ENCODE measurements around the gene EVL.

Gene EVL

DNA sequence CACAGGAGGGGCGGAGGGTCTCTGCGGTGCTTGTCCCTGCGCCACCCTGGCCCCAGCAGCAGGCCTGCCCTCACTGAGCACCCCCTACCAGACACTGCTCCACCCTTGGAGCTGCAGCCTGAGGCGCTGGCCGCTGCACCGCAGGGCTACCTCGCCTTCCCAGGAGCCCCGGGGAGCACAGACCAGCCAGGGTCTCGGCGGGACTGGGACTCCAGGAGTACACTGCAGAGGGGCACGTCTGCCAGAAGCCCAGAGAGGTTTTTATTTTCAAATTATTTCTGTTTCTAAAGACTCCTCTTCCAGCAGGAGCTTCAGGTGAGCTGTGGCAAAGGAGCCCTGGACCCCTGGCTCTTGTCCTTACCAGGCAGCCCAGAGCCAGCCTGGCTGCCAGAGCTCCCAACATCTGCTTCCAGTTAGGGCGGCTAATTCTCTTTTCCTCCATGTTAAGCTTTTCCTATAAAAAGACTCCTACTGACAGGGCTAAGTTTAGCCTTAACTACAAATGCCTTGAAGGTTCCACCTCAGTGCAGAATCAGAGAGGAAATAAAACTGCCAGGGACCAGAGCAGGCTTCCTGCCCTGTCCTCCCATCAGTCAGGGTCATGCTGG, 67.8 kb downstream of the EVL start:
- no peak for DNase-seq

DNA sequence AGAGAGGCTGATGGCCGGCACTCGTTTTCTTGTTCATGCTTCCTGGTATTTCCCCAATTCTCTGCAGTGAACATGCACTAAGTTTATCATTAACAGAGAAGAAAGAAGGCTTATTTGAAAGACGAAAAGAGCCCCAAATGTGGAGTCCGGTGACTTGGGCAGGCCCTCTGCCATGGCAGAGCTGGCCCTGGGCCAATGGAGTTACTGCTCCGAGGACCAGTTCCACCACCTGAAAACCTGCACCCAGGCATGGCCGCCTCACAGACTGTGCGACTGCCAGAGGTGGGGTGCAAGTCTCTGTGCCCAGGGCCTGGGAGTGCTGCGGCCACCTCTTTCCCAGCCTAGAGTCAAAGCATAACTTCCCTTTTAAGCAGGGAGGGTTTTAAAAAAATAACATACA, 69.4 kb downstream of the EVL start:
- no peak for DNase-seq

DNA sequence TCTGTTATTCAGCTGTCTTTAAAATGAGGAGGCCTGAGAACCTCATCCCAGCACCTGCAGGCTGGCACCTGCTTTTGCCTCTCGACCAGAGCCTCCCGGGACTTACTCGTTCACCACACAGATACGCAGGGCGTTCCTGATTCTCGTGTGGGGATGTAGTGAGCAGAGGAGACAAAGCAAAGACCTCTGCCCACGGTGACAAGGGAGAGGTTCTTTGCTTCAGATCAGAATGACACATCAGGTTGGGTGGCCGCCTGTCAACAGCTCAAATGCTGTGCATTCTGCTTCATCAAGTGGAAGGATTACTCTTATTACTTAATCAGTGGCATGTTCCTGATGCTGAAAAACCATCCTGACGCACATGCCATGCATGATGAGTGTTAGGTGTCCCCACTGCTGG, 69.9 kb downstream of the EVL start:
- no peak for DNase-seq

DNA sequence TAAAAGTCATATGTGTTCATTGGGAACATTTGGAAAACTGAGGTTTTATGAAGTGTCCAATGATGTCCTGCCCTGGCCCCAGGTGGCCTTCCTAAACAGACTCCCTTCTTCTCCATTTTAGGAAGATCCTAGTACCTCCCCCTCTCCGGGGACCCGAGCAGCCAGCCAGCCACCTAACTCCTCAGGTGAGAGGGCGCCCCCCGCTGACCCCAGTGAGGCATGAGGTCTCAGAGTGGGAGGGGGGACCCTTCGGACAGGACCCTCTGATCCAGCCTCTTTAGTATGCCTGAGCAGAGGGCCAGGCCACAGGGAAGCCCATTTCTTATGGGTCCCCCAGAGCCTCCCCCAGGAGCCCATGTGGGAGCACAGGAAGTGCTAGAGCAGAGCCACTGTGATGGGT, 70.6 kb downstream of the EVL start:
- DNase-seq: no peak

DNA sequence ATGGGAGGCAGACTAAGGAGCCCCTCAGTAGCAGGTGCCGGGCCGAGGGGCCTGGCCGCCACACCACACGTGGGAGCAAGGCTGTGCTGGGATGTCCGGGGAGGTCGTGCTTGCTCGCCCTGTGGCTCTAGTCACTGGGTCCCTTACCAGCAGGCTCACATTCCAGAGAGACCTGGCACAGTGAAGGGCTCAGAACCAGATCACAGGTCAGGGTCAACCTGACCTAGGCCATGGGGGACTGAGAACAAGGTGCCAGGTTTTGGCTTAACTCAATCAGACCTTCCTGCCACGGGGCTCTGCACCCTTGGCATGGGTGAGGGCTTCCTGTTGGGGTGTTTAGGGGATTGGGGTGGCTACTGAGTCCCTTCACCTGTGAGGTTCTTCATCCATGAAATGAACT, 72.0 kb downstream of the EVL start:
- DNase-seq: no peak

DNA sequence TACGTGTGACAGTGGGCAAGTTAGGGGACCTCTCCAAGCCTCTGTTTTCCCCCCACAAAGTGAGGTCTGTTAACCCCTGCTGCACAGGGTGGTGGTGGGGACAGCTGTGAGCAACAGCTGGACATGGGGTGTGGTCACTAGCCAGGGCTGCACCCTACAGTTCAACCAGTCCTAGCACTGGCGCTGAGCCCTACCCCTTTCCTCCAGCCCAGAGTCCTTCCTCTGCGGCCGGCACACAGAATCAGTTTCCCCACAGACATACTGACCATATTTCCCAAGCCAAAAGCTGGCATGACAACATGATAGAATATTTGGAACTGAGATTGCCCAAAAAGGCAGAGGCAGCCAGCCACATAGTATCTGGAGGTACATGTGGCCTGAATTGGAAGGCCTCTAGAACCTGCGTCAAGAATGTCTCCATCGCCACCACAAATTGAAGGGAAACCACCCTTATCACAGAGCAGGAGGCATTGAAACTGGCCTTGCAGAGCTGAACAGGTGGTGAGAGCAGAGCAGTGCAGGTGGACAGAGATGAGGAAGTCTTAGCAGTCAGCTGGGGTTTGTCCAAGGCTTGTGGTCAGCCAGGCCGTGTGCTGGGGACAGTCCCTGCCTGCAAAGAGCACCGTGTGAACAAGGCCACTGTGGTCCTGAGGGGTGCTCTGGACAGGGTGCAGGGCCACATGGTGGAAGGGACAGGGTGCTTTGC, 73.0 kb downstream of the EVL start:
- no peak for DNase-seq

DNA sequence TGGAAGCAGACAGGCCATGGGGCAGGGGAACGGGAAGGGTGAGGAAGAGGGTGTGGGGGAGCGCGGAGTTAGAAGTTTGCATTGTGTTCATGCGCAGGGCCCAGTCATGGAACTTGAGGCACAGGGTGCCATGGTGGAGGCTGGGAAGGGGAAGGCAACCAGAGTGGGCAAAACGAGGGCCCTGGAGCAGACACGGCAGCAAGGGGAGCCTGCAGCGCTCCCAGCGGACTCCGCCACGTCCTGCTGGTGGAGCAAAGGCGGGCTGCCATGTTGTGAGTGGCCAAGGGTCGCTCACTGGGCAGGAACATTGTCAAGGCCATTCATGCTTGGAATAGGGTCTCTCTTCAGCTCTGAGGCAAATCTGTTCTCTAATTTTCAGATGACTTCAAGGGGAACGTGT, 73.7 kb downstream of the EVL start:
- DNase-seq: no peak

DNA sequence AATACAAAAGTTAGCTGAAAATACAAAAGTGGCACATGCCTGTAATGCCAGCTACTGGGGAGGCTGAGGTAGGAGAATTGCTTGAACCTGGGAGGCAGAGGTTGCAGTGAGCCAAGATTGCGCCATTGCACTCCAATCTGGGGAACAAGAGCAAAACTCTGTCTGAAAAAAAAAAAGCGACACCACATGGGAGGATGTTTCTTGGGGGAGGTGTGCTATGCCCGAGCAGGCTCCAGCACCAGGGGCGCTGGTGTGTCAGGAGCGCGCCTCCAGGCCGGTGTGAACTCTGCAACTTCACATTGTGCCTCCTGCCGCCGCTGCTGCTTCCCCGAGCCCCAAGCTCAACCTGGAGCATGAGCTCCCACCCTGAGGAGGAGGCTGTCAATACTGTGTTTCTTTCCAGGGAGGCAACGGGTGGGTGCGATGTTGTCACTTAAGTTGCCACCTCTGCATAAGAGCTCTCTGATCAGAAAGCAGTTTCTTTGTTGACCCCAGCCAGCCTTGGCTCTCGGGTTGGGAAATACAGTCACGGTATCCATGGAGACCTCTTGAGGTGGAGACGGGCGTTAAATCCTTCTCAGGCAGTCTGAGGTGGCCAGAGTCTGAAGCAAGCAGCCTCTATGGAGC, 75.3 kb downstream of the EVL start:
- DNase-seq: no peak

DNA sequence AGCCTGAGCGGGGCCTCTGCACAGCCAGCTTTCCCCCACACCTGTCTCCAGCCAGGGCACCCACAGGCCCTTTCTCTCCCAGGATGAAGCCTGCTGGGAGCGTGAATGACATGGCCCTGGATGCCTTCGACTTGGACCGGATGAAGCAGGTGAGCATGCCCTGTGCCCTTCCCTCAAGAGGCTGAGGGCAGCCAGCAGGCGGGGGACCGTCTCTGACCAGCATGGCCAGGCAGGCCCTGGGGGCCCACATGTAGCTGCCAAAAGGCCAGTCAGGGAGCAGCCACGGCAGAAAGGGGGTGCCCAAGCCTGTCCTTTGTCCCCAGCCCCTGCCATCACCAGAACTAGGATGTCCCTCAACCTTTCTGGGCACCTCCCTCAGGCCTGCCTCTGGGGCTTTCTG, 75.9 kb downstream of the EVL start:
- DNase-seq: no peak

DNA sequence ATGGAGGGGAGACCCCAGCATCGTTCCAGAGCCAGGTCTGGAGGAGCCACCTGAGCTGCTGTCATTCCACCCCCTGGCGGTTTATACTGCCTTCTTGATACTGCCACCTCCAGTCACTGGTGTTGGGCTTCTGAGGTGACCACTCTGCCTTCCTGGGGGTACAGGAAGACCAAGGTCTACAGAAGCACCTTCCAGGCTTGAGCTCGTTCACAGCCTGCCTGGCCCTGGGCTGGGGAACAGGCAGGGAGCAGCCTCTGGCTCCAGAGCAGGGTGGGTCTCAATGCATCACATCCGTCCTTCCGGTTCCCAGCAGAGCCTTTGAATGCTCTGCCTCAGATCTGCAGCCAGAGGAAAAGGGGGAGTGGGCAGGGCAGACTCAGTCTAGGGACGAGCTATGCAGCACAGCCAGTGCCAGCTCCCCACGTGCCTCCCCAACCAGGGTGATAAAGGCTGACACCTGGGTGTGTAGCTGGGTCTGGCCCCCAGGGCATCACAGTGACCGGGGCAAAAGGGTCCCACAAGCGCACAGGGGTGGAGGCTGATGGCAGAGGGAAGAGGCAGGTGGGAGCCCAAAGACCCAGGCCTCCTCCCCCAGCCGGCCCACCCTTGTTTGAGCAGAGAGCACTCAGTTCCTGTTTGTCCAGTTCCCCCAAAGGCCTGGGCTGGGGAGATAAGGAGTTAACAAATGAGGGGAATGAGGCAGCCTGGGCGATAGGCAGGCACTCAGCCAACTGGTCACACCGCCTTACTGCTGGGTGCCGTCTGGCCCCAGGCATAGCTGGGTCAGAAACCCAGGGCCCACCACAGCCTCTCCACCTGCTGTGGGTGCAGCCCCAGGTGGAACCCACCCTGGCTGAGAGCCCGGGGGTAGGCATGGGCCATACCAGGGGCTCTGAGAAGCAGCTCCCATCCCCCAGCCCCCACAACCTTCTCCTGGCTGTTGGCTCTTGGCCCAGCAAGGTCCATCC, 77.1 kb downstream of the EVL start:
- DNase-seq: no peak

DNA sequence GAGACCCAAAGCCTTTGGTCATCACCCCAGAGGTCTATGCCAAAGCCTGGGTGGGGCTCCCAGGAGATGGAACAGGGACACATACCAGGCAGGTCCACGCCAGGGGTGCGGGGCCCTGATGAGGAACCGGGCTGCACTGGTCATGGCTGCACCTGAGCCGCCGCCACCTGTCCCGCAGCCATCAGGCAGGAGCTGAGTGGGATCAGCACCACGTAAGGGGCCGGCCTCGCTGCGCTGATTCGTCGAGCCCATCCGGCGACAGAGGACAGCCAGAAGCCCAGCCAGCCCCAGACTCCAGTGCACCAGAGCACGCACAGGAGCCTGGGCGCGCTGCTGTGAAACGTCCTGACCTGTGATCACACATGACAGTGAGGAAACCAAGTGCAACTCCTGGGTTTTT, 78.3 kb downstream of the EVL start:
- DNase-seq: no peak

DNA sequence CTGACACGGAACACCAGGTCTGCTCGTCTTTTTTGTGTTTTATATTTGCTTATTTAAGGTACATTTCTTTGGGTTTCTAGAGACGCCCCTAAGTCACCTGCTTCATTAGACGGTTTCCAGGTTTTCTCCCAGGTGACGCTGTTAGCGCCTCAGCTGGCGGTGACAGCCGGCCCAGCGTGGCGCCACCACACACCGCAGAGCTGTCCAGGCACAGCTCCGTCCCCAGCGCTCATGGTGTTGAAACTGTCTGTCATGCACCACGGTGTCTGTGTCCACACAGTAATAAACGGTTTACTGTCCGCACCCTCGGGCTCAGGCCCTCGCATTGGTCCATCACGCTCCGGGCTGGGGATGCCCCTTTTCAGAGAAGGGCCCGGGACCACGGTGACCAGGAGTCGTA, 78.7 kb downstream of the EVL start:
- DNase-seq: no peak

DNA sequence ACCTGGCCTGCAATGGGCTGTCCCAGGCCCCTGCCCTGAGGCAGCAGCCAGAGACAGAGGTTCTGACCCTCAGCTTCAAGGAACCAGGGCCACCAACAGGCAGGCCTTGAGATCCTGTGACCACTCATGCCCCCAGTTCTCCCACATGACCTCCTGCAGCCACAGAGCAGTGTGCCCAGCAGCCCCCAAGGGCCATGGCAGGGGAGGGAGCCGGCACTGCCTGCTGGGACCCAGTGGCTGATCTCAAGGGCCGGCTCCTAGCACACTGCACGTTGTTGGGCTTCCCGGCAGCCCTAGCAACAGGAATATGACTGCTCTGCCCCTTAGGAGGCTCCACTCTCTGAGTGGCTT, 79.4 kb downstream of the EVL start:
- DNase-seq: no peak

DNA sequence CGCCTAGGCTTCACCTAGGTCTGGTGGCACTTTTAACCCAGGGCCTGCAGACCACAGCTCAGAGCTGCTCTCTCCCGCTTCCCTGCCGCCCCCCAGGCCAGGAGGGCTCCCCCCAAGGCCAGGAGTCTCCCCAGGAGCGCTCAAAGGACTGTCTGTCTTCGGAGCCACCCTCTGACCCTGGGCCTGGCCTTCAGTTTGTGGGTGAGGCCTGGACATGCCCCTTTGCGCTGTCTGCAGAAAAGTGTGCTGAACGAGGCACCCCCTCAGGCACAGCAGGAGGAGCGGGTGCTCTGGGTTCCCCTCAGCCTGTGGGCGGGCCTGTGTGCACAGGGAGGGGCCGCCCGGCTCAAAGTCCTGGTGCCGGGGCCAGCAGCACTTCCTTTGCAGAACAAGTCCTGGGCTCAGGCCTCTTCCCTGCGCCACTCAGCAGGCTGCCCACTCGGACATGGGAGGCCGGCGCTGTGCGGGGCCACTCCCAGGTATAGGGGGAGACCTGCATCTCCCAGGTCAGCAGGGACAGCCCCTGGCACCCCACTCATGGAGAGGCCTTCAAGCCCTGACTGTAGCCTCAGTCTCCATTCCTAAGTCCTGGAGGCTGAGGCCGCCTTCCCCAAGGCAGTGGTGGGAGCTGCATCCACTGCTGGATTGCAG, 79.9 kb downstream of the EVL start:
- DNase-seq: no peak

DNA sequence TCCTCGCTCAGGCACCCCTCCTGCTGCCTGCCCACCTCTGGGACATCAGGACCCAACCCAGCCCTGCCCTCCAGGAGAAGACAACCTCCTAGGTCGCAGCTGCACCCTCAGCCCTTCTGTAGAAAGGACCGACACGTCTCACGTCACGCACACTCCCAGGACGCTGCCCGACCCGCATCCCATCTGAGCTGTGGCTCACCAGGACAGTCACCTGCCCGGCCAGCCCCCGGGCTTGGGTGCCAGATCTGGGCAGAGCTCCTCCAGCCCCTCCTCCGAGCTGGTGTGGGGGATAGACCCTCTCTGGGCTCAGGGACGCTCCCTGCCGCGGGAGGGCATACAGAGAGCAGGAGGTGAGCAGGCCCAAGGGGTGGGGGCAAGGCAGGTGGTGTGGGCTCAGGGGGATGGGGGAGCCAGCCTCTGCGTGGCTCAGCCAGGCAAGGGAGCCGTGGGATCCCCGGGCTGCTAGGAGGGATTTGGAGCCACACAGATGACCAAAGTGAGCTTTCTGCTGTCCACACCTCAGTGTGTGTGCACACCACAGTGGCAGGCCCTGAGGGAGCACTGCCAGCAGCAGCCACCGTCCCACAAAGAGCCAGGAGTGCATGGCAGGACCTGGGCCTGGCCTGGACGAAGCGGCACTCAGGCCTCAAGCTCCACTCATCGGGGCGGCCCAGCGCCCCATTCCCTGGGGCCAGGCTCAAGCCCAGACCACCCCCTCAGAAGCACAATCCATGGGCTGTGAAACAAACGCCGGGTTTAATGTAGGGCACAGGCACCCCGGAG, 80.7 kb downstream of the EVL start:
- no peak for DNase-seq

DNA sequence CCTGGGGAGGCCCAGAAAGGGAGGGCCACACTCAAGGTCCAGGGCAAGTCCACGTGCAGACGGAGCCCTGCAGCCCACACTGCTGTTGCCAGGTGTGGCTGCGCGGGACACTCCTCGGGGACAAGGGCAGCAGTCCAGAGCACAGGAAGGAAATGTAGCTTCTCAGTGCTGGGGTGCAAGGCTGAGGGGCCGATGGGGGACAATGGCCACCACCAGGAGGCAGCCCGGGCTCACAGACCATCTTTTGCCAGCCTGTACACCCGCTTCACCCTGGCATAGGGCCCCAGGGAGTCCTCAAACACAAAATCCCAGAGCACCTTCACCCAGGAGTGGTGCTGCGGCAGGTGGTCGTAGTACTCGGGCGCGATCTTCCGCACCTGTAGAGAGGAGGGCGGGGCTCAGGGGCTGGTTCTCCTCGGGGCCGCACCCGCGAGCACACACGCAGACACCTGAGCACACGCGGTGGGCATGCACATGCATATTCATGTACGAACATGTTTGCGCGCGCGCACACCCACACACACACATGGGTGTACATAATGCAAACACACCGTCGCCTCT, 81.4 kb downstream of the EVL start:
- DNase-seq: no peak

DNA sequence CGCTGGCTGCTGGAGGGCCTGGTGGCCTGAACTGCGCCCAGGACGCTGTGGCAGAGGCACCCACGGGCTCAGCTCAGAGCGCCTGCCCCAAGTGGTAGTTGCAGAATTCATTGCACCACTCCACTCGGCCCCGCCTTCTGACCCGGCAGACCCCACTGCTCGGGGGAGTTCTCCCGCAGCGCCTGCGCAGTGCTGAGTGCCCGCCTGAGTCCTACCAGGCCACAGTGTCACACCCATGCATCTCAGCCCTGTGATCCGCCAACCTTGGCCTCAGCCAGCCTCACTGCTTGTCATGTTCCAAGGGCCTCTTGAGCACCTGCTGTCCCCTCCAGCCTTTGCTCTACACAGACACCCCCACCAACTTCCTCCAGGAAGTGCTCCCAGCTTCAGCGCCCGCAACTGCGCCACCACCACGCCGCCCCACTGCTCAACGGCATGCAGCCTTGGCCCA, 82.0 kb downstream of the EVL start:
- peak; percentile 71 for DNase-seq

DNA sequence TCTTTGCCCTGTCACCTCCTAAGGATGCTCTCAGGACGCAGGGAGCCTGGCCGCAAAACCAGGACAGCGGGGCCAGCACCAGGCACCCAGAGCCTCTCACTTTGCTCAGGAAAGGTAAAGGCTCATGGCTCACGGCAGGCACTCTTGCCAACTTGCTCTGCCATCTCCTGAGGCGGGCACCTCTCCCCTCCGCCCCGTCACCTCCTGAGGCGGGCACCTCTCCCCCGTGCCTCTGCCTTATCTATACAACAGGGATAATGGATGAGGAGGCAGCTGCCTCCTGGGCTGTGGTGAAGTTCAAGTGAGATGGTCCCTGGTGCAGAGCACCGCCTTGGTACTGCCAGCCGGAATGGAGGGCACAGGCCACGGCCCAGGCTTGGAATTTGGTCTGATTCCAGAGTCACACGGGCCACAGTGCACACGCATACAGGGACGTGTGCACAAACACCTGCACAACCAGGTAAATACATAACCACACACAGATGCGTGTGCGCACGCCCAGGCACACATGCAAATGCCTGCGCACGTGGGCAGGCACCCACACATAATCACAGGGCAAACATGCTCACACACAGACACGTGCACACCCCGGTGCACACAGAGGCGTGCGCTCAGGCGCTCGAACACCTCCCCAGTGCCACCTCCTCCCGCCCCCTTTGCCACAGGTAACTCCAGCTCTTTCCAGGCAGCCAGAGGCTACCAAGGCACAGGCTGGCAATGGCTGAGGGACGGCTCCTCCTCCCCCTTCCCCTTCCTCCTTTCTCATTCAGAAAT, 82.7 kb downstream of the EVL start:
- DNase-seq: no peak

DNA sequence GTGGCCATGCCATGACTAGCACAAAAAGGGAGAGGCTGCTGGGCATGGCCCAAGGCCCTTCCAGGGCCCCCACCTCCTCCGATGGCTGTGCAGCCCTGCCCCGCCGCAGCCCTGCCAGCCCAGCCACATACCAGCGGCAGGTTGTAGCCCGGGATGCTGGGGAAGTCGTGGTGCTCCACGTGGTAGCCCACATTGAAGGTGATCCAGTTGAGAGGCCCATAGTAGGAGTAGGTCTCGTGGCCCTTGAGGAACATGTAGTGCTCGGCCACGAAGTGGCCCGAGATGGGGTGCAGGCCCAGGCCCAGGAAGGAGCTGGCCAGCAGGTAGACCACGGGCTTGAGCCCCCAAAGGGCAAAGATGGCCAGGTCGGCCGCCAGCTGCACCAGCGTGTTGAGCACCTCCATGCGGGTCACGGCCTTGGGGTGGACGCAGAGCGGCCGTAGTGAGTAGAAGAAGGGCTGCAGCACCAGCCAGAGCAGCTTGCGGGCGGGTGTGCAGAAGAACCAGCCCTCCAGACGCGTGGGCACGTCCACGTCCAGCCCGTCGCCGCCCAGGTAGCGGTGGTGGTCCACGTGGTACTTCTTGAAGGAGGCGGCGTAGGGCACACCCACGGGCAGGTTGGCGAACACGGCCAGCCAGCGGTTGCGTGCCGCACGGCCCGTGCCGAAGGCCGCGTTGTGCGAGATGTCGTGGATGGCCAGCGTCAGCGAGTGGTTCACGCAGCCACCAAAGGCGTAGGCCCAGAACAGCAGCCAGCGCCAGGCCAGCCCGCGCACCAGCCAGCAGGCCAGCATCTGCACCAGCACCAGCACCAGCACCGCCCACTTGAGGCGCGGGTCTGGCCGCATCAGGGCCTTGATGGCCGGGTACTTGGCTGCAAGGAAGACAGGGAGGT, 83.9 kb downstream of the EVL start:
- DNase-seq: no peak

Measured in activated gamma-delta T cell treated with Interleukin-2 at 50 U/mL for 16 hours (primary cell).